NB4 (cell line): ENCODE measurements around the gene RRN3.
A peak's percentile ranks its signal among the peaks of the same experiment; 100 is the strongest.
"Not testable (repeated sequence)": the region's sequence is repeated elsewhere in the genome, so short reads cannot be mapped to it uniquely, and the experiment has no call there.

Experiments
- DNase-seq: peaks from one replicate; pipeline ENCODE4 v3.0.0; 2010; ENCODE audit warnings: low read depth
- H3K4me3 ChIP-seq: one replicate; pipeline ENCODE4 v1.5.1; 2011; ENCODE audit warnings: mild to moderate bottlenecking, low read depth, low read length, moderate library complexity
- CTCF ChIP-seq: IDR thresholded peaks from one replicate; pipeline ENCODE4 v1.5.1; 2012; ENCODE audit warnings: low read depth, low read length
- MAX ChIP-seq: IDR thresholded peaks from 2 replicates; pipeline ENCODE4 v1.6.1; 2011; ENCODE audit warnings: low read depth, low read length
- MYC ChIP-seq: IDR thresholded peaks from 2 replicates; pipeline ENCODE4 v1.6.1; 2011; ENCODE audit warnings: low read depth, low read length
- POLR2A ChIP-seq: IDR thresholded peaks from 2 replicates; pipeline ENCODE4 v1.6.1; 2011; ENCODE audit warnings: mild to moderate bottlenecking; ENCODE audit not compliant: insufficient read length; ENCODE audit errors: extremely low read depth

The RRN3 gene

GRCh38 chr16:15093955-15094827 lies at the start of gene RRN3:
Gene RRN3 (minus strand): TSS chr16:15094272. CDS start chr16:15094233, 39 bp downstream.
- peak within 1 kb of the TSS; percentile 92 for H3K4me3 ChIP-seq
- peak; percentile 87 for TF ChIP-seq MYC
- TF ChIP-seq MAX: peak; percentile 55
- peak; percentile 77 for TF ChIP-seq POLR2A
- peak; percentile 93 for DNase-seq

- not testable (repeated sequence) for H3K4me3 ChIP-seq, DNase-seq
Observed at GRCh38 chr16:15143601-15144091, 49.6 kb upstream of the RRN3 start.

- H3K4me3 ChIP-seq, DNase-seq: not testable (repeated sequence)
Observed at GRCh38 chr16:15142891-15143600, 49.0 kb upstream of the RRN3 start.

GRCh38 chr16:15142107-15142890 lies 48.2 kb upstream of the RRN3 start:
- H3K4me3 ChIP-seq, DNase-seq: not testable (repeated sequence)

GRCh38 chr16:15141586-15141985 lies 47.5 kb upstream of the RRN3 start:
- H3K4me3 ChIP-seq: no peak overlapping the region
- TF ChIP-seq MYC (no peak), MAX (no peak), POLR2A (no peak), CTCF (no peak)
- no peak for DNase-seq

GRCh38 chr16:15140444-15141365 lies 46.6 kb upstream of the RRN3 start:
- not testable (repeated sequence) for H3K4me3 ChIP-seq, DNase-seq

GRCh38 chr16:15137514-15137913 lies 43.4 kb upstream of the RRN3 start:
- not testable (repeated sequence) for DNase-seq, H3K4me3 ChIP-seq

GRCh38 chr16:15135483-15136360 lies 41.6 kb upstream of the RRN3 start:
- H3K4me3 ChIP-seq, DNase-seq: not testable (repeated sequence)

GRCh38 chr16:15134752-15135482 lies 40.8 kb upstream of the RRN3 start:
- DNase-seq, H3K4me3 ChIP-seq: not testable (repeated sequence)

- not testable (repeated sequence) for DNase-seq, H3K4me3 ChIP-seq
Observed at GRCh38 chr16:15133554-15133953, 39.5 kb upstream of the RRN3 start.

GRCh38 chr16:15132719-15133428 lies 38.8 kb upstream of the RRN3 start:
- not testable (repeated sequence) for H3K4me3 ChIP-seq, DNase-seq

GRCh38 chr16:15130943-15131700 lies 37.0 kb upstream of the RRN3 start:
- not testable (repeated sequence) for DNase-seq, H3K4me3 ChIP-seq
